ENCODE results near the gene AKAP5. TPM values are rescaled to one million over a fixed set of nuclear protein-coding genes. Genes with fewer than 3 reads are reported as not detected.
A peak's percentile ranks its signal among the peaks of the same experiment; 100 is the strongest.

AKAP5 gene
- total RNA-seq, 1 experiment from 2014 or later = 0.14 TPM

- TF ChIP-seq, protein P1, sequence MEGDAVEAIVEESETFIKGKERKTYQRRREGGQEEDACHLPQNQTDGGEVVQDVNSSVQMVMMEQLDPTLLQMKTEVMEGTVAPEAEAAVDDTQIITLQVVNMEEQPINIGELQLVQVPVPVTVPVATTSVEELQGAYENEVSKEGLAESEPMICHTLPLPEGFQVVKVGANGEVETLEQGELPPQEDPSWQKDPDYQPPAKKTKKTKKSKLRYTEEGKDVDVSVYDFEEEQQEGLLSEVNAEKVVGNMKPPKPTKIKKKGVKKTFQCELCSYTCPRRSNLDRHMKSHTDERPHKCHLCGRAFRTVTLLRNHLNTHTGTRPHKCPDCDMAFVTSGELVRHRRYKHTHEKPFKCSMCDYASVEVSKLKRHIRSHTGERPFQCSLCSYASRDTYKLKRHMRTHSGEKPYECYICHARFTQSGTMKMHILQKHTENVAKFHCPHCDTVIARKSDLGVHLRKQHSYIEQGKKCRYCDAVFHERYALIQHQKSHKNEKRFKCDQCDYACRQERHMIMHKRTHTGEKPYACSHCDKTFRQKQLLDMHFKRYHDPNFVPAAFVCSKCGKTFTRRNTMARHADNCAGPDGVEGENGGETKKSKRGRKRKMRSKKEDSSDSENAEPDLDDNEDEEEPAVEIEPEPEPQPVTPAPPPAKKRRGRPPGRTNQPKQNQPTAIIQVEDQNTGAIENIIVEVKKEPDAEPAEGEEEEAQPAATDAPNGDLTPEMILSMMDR (IDR thresholded peaks at IDR 0.05; ENCODE audit: unreplicated experiment) = no peak
- H3K9me3 Mint-ChIP-seq (ENCODE audit: unreplicated experiment) = no peaks in the 10 kb centered on the region
- no peak for DNase-seq (ENCODE audit: unreplicated experiment)
- peaks cover 34% of the 10 kb centered on the region for H3K36me3 Mint-ChIP-seq (ENCODE audit: insufficient read depth, unreplicated experiment)
- no TSS peak for BruUV-seq (replicated peaks)
- no peak overlapping the region for H3K4me3 Mint-ChIP-seq (ENCODE audit: unreplicated experiment)
- H3K27ac Mint-ChIP-seq (ENCODE audit: low read depth, unreplicated experiment) = peak overlapping the region; percentile 10
- ChIA-PET CTCF (interaction anchor here (1.0 to 1.1 kb wide), 2 partner anchors 10 to 181 kb away, joined by 3 read pairs; no protein-coding TSS in a partner anchor), POLR2A (interaction anchor here (0.7 to 2.0 kb wide), 3 partner anchors 11 to 29 kb away, joined by 3 to 9 read pairs (median 4); partner anchors contain the start of gene ZBTB1)
- H3K4me1 Mint-ChIP-seq (ENCODE audit: insufficient read depth, unreplicated experiment) = no peaks in the 10 kb centered on the region
- intact Hi-C loops (cut with micrococcal nuclease) = no loop called here
- H3K27me3 Mint-ChIP-seq (ENCODE audit: insufficient read depth, unreplicated experiment) = no peaks in the 10 kb centered on the region
Measured at GRCh38 chr14:64493455-64493854, 28.2 kb downstream of the AKAP5 start.

- Mint-ChIP-seq H3K36me3 (ENCODE audit: insufficient read depth, unreplicated experiment) (peaks cover 31% of the 10 kb centered on the region), H3K27ac (ENCODE audit: low read depth, unreplicated experiment) (no peak overlapping the region), H3K4me1 (ENCODE audit: insufficient read depth, unreplicated experiment) (peaks cover 6% of the 10 kb centered on the region), H3K27me3 (ENCODE audit: insufficient read depth, unreplicated experiment) (no peaks in the 10 kb centered on the region), H3K4me3 (ENCODE audit: unreplicated experiment) (no peak overlapping the region), H3K9me3 (ENCODE audit: unreplicated experiment) (no peaks in the 10 kb centered on the region)
- TF ChIP-seq, protein P1 (IDR thresholded peaks at IDR 0.05; ENCODE audit: unreplicated experiment) = no peak
- POLR2A ChIA-PET = interaction anchor here (1.6 kb wide), 1 partner anchor 10 kb away, joined by 5 read pairs; the partner anchor contains the start of gene ZBTB1
- CTCF ChIA-PET = interaction anchor here (0.6 to 1.9 kb wide), 5 partner anchors 16 to 142 kb away, joined by 4 to 7 read pairs (median 5); no protein-coding TSS in a partner anchor
- no TSS peak for BruUV-seq (replicated peaks)
- intact Hi-C loops (cut with micrococcal nuclease) = no loop called here
- DNase-seq (ENCODE audit: unreplicated experiment) = no peak
Measured at GRCh38 chr14:64495252-64495651, 30.0 kb downstream of the AKAP5 start.

DNA sequence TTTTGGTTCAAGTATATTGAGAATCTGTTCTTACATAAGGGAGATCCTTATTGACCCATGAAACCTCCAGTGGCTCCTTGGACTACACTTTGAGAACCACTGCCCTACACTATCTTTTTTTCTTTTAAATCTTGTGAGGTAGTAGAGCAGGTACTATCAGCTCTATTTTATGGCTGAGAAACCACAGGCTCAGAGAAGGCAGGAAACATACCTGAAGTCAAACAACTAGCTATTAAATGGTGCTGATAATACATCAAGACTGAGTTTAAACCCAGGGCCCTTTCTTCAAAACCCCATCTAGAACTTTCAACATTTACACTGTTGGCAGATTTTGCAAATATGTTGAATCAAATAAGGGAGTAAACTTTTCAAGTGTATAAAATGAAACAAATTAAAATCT is 31.5 kb downstream of the AKAP5 start:
- Mint-ChIP-seq H3K36me3 (ENCODE audit: insufficient read depth, unreplicated experiment) (peaks cover 30% of the 10 kb centered on the region), H3K27ac (ENCODE audit: low read depth, unreplicated experiment) (no peak overlapping the region), H3K9me3 (ENCODE audit: unreplicated experiment) (no peaks in the 10 kb centered on the region), H3K4me3 (ENCODE audit: unreplicated experiment) (no peak overlapping the region), H3K27me3 (ENCODE audit: insufficient read depth, unreplicated experiment) (no peaks in the 10 kb centered on the region), H3K4me1 (ENCODE audit: insufficient read depth, unreplicated experiment) (peaks cover 13% of the 10 kb centered on the region)
- DNase-seq (ENCODE audit: unreplicated experiment) = no peak
- intact Hi-C loops (cut with micrococcal nuclease) = no loop called here
- ChIA-PET CTCF (interaction anchor here (0.6 to 2.0 kb wide), 9 partner anchors 9 to 478 kb away, joined by 3 to 7 read pairs (median 4); no protein-coding TSS in a partner anchor), POLR2A (interaction anchor here (0.9 to 2.1 kb wide), 5 partner anchors 8 to 109 kb away, joined by 3 to 8 read pairs (median 3); partner anchors contain the start of genes MTHFD1 and ZBTB1)
- TF ChIP-seq, protein P1 (IDR thresholded peaks at IDR 0.05; ENCODE audit: unreplicated experiment) = no peak
- BruUV-seq (replicated peaks) = no TSS peak

DNA sequence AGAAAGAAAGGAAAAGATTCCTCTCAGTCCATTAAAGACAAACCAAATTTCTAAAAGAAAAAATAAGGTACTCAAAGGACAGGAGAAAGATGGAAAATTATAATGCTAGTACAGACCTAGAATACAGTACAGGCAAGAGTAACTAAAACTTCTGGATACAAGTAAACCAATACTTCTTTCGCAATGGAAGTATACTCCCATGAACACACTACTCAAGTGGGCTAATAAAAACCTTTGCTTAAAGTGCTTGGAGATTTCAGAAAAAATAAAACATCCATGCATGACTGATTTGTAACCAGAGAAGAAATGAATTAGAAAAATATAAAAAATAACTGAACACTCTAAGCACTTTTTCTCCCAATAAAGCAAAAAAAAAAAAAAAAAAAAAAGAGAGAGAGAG is 34.8 kb downstream of the AKAP5 start:
- CTCF ChIA-PET = no interaction called here
- no peak overlapping the region for H3K4me3 Mint-ChIP-seq (ENCODE audit: unreplicated experiment)

More for the DNA sequence above, 34.8 kb downstream of the AKAP5 start:
- peak overlapping the region; percentile 31 for H3K27ac Mint-ChIP-seq (ENCODE audit: low read depth, unreplicated experiment)
- no peaks in the 10 kb centered on the region for H3K9me3 Mint-ChIP-seq (ENCODE audit: unreplicated experiment)
- intact Hi-C loops (cut with micrococcal nuclease) = loop anchor here (5.0 to 10.0 kb wide), 2 partner anchors 155 to 262 kb away; no protein-coding TSS in a partner anchor
- DNase-seq (ENCODE audit: unreplicated experiment) = no peak
- peaks cover 26% of the 10 kb centered on the region for H3K4me1 Mint-ChIP-seq (ENCODE audit: insufficient read depth, unreplicated experiment)
- POLR2A ChIA-PET = interaction anchor here (0.7 kb wide), 1 partner anchor 15 kb away, joined by 3 read pairs; no protein-coding TSS in a partner anchor
- H3K36me3 Mint-ChIP-seq (ENCODE audit: insufficient read depth, unreplicated experiment) = peaks cover 43% of the 10 kb centered on the region
- H3K27me3 Mint-ChIP-seq (ENCODE audit: insufficient read depth, unreplicated experiment) = no peaks in the 10 kb centered on the region
- no TSS peak for BruUV-seq (replicated peaks)
- TF ChIP-seq, protein P1 (IDR thresholded peaks at IDR 0.05; ENCODE audit: unreplicated experiment) = no peak
